ENCODE measurements around the gene GAS6.

Gene GAS6

DNA sequence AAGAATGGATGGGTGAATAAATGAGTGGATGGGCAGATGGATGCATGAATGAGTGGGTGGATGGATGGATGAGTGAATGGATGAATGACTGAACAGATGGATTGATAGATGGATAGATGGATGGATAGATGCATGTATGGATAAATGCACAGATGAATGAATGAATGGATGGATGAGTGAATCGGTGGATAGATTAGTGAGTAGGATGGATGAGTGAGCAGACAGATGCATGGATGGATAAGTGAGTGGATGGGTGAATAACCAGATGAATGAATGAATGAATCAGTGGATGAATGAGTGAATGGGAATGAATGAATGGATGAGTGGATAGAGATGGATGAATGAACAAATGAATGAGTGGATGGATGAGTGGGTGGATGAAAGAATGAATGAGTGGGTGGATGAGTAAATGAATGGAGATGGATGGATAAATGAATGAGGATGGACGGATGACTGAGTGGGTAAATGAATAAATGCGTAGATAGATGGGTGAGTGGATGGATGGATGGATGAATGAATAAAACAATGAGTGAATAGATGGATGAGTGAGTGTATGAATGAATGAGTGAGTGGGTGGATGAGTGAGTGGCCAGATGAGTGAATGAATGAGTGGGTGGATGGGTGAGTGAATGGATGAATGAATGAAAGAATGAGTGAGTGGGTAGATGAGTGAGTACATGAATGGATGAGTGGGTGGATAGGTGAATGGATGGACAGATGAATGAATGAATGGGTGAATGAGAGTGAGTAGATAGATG lies 13.0 kb downstream of the GAS6 start:
- ATAC-seq: no peak

DNA sequence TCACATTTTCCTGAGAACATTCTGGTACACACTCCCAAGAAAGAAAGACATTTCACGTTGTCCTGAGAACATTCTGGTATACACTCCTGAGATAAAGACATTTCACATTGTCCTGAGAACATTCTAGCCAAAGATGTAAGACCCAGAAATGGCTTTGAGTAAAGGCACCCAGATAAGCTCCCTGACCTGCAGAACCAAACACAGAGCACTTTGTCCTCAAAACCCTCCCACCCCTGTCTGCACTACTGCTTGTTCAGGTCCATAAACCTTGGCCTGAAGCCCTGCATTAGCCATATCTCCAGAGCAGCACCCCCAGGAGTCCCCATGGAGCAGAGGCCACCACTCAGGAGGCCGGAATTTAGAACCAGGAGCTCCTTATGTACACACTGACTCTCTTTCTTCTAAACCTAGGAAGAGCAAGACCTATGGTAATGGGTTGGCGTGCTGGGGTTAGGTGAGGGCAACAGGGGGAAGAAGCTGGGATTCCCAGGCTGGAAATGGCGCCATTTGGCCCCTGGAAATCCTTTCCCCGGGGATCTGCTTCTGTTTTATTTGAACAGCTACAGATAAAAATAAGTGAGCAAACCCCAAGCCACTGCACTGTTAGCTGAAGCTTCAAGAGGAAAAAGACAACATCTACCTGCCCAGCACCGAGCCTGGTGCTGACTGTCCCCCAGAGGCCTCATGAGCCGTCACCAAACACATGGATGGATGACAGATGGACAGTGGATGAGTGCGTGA lies 13.7 kb downstream of the GAS6 start:
- no peak for ATAC-seq

DNA sequence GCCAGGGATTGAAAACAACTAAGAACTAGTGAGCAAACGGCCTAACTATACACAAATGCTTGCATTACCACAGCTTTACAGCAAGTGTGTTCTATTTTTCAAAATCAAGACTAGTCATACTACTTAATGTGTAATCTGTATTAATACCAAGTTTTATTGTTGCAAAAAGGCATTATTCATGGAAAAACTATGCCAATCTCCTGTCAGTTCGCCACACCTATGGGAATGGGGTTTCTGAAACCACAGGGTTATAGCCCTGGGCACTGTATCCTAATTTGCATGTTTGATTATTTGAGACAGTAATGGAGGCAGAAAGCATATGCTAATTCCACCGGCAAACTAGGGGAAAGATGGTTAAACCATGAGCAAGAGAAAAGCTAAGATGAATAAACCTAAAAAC lies 14.3 kb downstream of the GAS6 start:
- ATAC-seq: no peak

- ATAC-seq: no peak
Observed at GRCh38 chr13:113848431-113849260, 15.2 kb downstream of the GAS6 start.

DNA sequence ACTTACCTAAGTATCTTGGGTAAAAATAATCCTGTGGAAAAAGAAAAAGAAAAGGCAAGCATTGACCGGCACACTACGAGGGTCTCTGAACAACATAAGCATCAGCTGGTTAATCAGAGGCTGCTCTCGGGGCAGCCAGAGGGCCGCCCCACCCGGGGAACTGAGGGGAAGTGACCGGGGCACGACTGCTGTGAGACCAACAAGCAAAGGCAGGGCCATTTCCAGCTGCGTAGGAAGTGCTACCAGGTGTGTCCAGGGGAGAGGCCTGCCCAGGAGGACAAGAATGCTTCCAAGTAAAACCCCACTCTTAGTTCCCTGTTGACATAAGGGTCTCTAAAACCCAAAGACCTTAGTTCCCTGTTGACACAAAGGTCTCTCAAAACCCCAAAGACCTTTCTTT lies 15.9 kb downstream of the GAS6 start:
- ATAC-seq: no peak

DNA sequence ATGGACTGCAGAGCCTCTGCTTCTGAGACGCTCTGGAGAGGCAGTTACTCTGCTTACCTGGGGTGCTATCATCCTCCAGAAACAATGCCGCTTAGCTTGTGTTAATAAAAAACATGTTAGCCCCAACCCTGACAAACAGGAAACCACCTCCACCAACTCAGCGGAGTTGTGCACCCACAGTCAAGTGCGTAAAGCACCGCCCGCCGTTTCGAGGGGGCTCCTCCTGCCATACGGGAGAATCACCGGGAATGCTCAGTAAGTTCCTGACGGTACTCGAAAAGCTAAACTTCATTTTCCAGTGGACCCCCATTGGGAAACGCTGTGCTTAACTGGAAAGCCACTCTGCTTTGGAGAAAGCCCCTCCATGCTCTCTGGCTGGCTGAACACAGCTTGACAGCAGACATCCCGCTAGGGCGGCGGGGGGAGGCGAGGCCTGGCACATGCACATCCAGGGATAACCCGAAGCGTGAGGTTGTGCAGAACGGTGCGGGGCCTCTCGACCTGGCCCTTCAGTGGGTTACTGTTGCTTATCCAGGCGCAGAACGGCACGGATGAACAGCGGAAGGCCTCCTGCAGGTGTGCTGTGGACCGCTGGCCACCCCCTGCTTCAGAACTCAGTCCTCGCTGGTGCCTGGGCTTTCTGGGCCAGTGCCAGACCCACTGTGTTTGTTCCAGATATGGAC lies 17.1 kb downstream of the GAS6 start:
- peak in 1 of 2 donors; percentile 39 for ATAC-seq

DNA sequence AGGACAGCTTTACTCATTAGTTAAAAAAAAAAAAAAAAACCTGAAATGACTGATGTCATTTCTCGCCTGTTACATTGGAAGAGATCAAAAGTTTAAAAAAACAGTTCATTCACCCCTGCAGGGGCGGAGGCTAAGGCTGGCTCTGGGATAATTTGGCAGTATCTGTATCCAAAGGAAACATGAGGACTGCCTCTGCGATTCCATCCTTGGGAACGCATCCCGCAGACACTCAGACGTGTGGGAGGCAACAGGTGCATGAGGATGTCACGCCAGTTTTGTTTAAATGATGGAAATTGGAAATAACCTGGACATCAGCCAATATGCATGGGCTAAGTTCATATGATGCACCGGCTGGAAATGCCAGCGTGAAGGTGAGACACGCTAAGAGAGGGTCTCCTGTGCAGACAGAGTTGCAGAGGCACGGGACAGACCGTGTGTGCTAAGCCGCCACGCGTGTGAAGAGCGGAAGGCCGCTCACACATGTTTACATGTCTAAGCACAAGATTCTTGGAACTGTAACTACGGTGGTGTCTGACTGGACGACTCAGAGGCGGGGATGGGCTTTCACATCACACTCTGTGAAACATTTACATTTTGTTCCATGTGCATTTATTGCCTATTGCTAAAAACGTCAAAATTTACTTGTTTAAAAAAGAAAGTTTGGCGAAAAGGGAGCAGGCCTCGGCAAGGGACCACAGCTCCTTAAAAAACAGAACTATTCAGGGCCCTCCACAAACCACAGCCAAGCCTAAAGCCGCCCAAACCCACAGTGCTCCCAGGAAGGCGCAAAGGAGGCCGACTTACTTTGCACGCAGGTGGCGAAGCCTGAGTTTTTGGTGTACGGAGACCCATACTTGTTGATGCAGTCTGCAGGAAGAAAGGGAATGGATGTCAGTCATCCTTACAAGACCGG lies 17.9 kb downstream of the GAS6 start:
- ATAC-seq: peak; percentile 32 to 47

- ATAC-seq: no peak
Observed at GRCh38 chr13:113845055-113845454, 18.8 kb downstream of the GAS6 start.

GRCh38 chr13:113843864-113844556 lies 19.9 kb downstream of the GAS6 start:
- no peak for ATAC-seq

GRCh38 chr13:113843063-113843654 lies 20.7 kb downstream of the GAS6 start:
- ATAC-seq: no peak

DNA sequence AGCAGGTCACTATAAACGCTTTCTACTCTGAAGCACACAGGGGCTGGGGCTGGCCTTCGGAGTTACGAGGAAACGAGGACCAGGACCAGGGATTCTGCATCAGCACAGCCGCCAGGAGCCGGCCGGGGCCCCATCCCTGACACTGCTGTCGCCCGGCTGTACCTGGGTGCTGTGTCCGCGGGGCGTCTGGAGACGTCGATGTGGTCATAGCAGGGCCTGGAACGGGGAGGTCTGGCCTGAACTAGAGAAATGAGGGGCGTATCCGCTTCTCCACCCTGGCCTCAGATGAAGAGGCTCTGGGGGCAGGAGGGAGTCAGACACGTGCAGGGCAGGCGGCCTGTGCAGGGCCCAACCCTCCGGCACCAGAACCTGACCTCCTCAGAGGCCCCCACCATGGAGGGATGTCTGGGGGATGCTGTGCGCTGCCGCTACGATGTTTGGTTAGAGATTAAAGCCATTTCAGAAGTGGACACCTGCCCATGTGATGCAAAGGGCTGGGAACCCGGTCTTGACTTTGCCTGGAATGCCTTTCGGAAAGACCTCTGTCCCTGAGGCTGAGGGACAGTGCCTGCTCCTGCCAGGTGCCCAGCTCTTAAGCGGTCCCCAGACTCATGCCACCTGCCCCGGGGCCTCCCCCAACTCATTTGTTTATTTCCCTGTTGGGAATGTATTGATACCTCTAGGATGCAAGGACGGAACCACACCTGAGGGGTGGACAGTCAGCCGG lies 21.4 kb downstream of the GAS6 start:
- no peak for ATAC-seq

DNA sequence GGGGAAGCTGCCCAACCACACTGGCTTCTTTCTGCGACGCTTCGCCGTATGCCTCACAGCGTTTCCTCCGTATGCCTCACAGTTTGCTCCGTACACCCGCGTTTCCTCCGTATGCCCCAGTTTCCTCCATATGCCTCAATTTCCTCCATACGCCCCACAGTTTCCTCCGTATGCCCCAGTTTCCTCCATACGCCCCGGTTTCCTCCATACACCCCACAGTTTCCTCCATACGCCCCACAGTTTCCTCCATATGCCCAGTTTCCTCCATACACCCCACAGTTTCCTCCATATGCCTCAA lies 22.6 kb downstream of the GAS6 start:
- no peak for ATAC-seq

DNA sequence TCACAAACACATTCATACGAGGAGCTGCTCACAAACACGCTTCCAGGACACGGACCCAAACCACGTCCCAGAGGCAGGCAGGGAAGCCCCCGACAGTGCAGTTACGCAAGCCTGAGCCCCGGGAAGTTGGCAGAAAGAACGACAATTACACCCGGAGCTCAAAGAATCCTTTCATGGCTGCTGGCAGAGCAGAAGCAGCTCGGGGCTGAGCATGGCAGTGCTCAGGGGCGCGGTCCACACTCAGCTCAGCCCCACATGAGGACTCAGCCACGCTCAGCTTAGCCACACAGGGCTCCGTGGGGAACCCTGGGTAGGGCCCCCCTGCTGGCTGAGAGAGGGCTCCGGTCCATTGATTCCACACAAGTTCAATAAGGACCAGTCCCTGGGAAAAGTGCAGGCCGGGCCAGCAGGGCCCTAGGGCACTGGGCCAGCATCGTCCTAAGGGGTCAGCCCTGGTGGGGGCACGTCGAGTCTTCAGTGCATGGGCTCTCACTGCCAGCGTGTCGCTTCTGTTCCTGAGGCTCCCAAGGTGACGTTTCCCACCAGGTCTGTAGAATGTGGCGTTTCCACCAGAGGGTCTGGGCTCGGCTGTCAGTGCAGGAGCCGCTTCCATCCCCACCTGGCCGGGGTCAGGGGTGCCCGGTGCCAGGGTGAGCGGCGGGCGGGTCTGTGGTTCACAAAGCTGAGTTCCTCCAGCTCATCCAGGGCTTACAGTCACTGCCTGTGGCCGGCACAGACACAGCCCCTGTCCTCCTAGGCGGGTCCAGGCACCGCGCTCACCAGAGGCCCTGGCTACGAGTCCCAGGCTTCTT lies 23.1 kb downstream of the GAS6 start:
- ATAC-seq: peak in 1 of 2 donors; percentile 24

- ATAC-seq: no peak
Observed at GRCh38 chr13:113839536-113840204, 24.2 kb downstream of the GAS6 start.

- ATAC-seq: no peak
Observed at GRCh38 chr13:113838711-113839201, 25.1 kb downstream of the GAS6 start.

DNA sequence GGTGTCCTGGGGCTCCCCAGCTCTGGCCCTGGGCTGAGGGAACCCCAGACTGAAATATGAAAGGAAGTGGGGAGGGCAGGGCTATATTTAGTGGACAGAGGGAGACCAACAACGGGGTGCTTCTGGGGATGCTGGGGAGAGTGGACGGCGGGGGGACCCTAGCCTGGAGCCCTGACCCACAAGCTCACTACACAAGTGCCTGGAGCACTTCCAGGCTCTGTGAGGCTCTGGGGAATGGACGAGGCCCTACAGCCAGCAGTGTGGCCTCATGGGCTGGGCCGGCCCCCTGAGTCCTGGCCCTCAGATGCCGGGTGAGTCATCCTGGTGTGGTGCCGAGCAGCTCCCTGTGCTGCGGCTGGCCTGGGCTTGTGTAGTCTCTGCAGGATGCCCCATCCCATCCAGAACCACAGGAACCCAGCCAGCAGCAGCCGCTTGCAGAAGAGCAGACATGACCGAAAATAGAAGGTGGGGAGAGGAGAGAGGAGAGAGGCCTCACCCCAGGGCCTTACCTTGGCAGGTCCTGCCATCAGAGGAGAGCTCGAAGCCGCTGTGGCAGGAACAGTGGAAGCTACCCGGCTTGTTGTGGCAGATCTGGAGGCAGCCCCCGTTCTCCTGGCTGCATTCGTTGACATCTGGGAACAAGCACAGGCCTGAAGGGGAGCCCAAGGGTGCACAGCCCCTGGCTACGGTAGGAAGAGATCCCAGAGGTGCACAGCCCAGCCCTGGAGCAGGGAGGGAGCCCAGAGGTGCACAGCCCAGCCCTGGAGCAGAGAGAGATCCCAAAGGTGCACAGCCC lies 26.1 kb downstream of the GAS6 start:
- ATAC-seq: no peak

GRCh38 chr13:113836768-113837559 lies 26.9 kb downstream of the GAS6 start:
- ATAC-seq: no peak
